Transverse colon (tissue), 4 donors: ENCODE data around the gene DCTD. TPM values are rescaled to one million over a fixed set of nuclear protein-coding genes. Genes with fewer than 3 reads are reported as not detected.

ENCODE experiments used
- DNase-seq: peaks from one replicate; pipeline ENCODE4 v3.0.0-alpha.2; 2019
- H3K27ac ChIP-seq, 4 donors: fragments of 200-600 bp; sonication (generic); 2 replicates each; pipeline ENCODE4 v1.5.1; 2016 to 2018; ENCODE audit warnings: inconsistent platforms in 4 of 4
- H3K27me3 ChIP-seq: fragments of 200-600 bp; sonication (generic); 2 replicates; pipeline ENCODE4 v1.5.1; 2017; ENCODE audit warnings: inconsistent platforms
- H3K36me3 ChIP-seq, 4 donors: fragments of 200-600 bp; sonication (generic); 2 replicates each; pipeline ENCODE4 v1.5.1; 2017 to 2019; ENCODE audit warnings: inconsistent platforms in 4 of 4
- H3K4me1 ChIP-seq, 4 donors: fragments of 200-600 bp; sonication (generic); 2 replicates each; pipeline ENCODE4 v1.5.1; 2017 to 2020; ENCODE audit warnings: inconsistent platforms in 4 of 4
- H3K4me3 ChIP-seq, 4 donors: fragments of 200-600 bp; sonication (generic); 1 replicate in 1 of 4; 2 replicates in 3 of 4; pipeline versions ENCODE4 v1.5.1 to v1.6.1; 2017 to 2019; ENCODE audit warnings: inconsistent platforms in 4 of 4
- H3K9me3 ChIP-seq, 2 donors: fragments of 200-600 bp; sonication (generic); 2 replicates each; pipeline ENCODE4 v1.5.1; 2017 to 2019; ENCODE audit warnings: inconsistent platforms in 2 of 2
- EP300 ChIP-seq: sonication (generic); formaldehyde crosslinking; IDR thresholded peaks from one replicate; pipeline ENCODE4 v1.6.1; 2017; ENCODE audit warnings: antibody characterized with exemption, low read depth
- POLR2A ChIP-seq: fragments of 450-650 bp; IDR thresholded peaks from one replicate; pipeline ENCODE4 v1.6.1; 2016; ENCODE audit warnings: antibody characterized with exemption, mild to moderate bottlenecking, moderate library complexity
- POLR2AphosphoS5 ChIP-seq, 3 donors: sonication (generic); formaldehyde crosslinking; IDR thresholded peaks; one replicate each; pipeline ENCODE4 v1.6.1; 2016; ENCODE audit warnings: antibody characterized with exemption in 3 of 3
- WGBS, 2 donors: methylation state at CpG; one replicate each; pipeline ENCODE4 v1.1.5; 2018; ENCODE audit warnings: low coverage in 1 of 2; 5-methylcytosine and 5-hydroxymethylcytosine counted together
- in situ Hi-C, 4 donors: fragments of 200-750 bp; cut with MboI; loops; one replicate each; pipeline versions ENCODE4 v1.15.0 to v1.15.1; 2017; ENCODE audit warnings: low sequenced_read_pairs in 3 of 4, low pct_ligation_motif_present in 1 of 4, low pct_unique_long_range_greater_than_20kb in 1 of 4
- intact Hi-C: fragments of 100-400 bp; cut with DNase I; formaldehyde crosslinking; loops from one replicate; pipeline ENCODE4 v1.15.1; 2023; ENCODE audit warnings: low total_unique reads
- total RNA-seq, 4 donors: library from RNA; depleted of rRNA; stranded (reverse); fragments of >200 nt; gene quantifications; one replicate each; pipeline ENCODE4 v1.1.0, GENCODE V29; 2016
- TF ChIP-seq, protein P1 (sequence below), 5 experiments: fragments of 200-600 bp in 3 of 5; fragments of 450-650 bp in 2 of 5; sonication (generic) in 3 of 5; IDR thresholded peaks; 1 replicate in 2 of 5; 2 replicates in 3 of 5; pipeline ENCODE4 v1.5.1; 2016 to 2017; ENCODE audit warnings: antibody characterized with exemption in 5 of 5, inconsistent platforms in 3 of 5, mild to moderate bottlenecking in 2 of 5, moderate library complexity in 1 of 5

Gene DCTD
- total RNA-seq, 4 donors from 2014 or later = 3.4 to 35.9 (median 24.9) TPM

DNA sequence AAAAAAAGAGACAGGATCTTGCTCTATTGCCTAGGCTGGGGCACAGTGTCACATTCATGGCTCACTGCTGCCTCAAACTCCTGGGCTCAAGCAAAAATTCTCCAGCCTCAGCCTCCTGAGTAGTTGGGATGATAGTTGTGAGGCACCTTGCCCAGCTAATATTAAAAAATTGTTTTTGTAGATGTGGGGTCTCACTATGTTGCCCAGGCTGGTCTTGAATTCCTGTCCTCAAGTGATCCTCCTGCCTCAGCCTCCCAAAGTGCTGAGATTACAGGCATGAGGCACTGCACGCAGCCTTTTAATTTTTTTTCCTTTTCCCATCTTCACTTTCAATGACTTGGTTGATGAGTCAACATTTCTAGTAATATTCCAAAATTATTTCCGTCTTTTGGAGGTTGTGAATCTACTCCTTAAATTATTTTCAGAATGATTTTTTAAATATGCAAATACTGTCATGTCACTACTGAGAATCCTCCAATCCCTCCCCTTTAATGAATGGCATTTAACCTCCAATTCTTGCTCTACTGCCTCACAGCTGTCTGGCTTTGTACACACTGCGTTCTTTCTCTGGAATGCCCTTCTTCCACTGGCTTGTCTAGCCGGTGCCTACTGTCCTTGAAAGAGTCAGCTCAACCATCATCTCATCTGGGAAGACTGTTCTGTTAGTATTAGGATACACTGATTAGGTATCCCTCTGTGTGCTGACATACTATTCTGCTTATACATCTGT, 27.5 kb upstream of the DCTD start:
- WGBS, 2 donors = 70 to 89% methylated on average over 4 of the region's 4 CpGs
- Histone ChIP-seq H3K4me3 (no peak overlapping the region), H3K27me3 (no peaks in the 10 kb centered on the region), H3K36me3 (no peaks in the 10 kb centered on the region), H3K4me1 (no peaks in the 10 kb centered on the region), H3K27ac (no peak overlapping the region), H3K9me3 (no peaks in the 10 kb centered on the region)
- in situ Hi-C loops (loop anchor here in 3 of 4 donors (10.0 to 25.0 kb wide), 3 partner anchors 310 to 468 kb away; no protein-coding TSS in a partner anchor), intact Hi-C loops (loop anchor here (10.0 kb wide), 1 partner anchor 130 kb away; no protein-coding TSS in a partner anchor)
- TF ChIP-seq, protein P1, sequence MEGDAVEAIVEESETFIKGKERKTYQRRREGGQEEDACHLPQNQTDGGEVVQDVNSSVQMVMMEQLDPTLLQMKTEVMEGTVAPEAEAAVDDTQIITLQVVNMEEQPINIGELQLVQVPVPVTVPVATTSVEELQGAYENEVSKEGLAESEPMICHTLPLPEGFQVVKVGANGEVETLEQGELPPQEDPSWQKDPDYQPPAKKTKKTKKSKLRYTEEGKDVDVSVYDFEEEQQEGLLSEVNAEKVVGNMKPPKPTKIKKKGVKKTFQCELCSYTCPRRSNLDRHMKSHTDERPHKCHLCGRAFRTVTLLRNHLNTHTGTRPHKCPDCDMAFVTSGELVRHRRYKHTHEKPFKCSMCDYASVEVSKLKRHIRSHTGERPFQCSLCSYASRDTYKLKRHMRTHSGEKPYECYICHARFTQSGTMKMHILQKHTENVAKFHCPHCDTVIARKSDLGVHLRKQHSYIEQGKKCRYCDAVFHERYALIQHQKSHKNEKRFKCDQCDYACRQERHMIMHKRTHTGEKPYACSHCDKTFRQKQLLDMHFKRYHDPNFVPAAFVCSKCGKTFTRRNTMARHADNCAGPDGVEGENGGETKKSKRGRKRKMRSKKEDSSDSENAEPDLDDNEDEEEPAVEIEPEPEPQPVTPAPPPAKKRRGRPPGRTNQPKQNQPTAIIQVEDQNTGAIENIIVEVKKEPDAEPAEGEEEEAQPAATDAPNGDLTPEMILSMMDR (IDR thresholded peaks at IDR 0.05) = no peak
- TF ChIP-seq POLR2AphosphoS5 (IDR thresholded peaks at IDR 0.05) (no peak), EP300 (no peak), POLR2A (no peak)
- DNase-seq = no peak

DNA sequence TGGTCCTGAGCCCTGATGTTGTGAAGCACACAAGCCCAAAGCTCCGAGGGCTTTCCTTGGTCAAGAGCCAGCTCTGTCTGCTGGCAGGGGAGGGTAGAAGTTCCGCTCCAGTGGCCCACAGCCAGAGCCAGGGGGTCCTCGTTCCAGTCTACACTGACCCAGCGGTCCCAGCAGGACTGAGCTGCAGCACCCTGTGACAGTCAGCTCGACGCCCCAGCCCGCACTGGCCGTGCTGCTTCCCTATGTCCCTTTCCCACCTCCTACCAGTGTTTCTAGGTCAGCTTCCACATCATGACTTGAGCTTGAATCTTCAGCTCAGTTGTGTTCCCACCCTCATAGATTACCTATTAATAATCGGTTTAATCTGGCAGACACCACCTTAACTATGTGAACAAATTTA, 22.5 kb upstream of the DCTD start:
- DNase-seq = no peak
- H3K27me3 ChIP-seq = peaks cover 5% of the 10 kb centered on the region
- in situ Hi-C loops = loop anchor here (10.0 to 25.0 kb wide), 4 partner anchors 135 to 473 kb away; no protein-coding TSS in a partner anchor

DNA sequence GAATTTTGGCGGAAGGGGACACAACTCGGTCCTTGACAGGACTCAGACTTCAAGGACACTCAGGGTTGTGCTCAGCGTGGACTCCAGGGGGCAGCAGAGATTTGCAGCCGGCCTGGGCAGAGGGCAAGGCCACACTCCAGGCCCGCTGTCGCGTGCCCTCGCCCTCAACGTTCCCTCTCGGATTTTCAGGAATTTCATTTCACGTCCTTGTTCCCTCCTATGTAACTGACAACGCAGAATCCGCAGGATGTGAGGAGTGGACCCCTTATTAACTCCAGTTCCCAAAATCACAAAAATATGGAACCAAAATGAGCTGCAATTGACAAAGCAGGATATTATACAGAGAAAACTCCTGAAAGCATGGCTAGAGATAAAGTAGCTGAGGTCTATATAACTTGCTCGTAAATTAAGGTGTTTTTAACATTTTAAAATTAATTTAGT, 21.0 kb upstream of the DCTD start:
- intact Hi-C loops = loop anchor here (2.0 to 10.0 kb wide), 2 partner anchors 327 to 467 kb away; no protein-coding TSS in a partner anchor
- WGBS, 2 donors = 9 to 38% methylated on average over 1 to 14 of the region's 14 CpGs
- TF ChIP-seq, protein P1 (IDR thresholded peaks at IDR 0.05) = peak; percentile 81 to 93 (median 86)
- TF ChIP-seq POLR2A (no peak), EP300 (no peak), POLR2AphosphoS5 (IDR thresholded peaks at IDR 0.05) (no peak)

More for the DNA sequence above, 22.5 kb upstream of the DCTD start:
- 89% methylated on average over 9 of the region's 9 CpGs; no CpG with 5 or more reads in 1 of the 2 donors for WGBS, 2 donors
- Histone ChIP-seq H3K4me1 (peaks cover 0 to 3% (median 0%) of the 10 kb centered on the region in 4 donors), H3K4me3 (no peak overlapping the region), H3K9me3 (no peaks in the 10 kb centered on the region), H3K36me3 (no peaks in the 10 kb centered on the region), H3K27ac (no peak overlapping the region)
- TF ChIP-seq EP300 = no peak
- TF ChIP-seq, protein P1 (IDR thresholded peaks at IDR 0.05) = no peak
- intact Hi-C loops = loop anchor here (2.0 to 10.0 kb wide), 3 partner anchors 135 to 465 kb away; no protein-coding TSS in a partner anchor

More for the DNA sequence above, 21.0 kb upstream of the DCTD start:
- Histone ChIP-seq H3K27me3 (peaks cover 5% of the 10 kb centered on the region), H3K4me3 (no peak overlapping the region), H3K27ac (no peak overlapping the region), H3K4me1 (peaks cover 0 to 3% (median 0%) of the 10 kb centered on the region in 4 donors), H3K9me3 (no peaks in the 10 kb centered on the region), H3K36me3 (no peaks in the 10 kb centered on the region)
- DNase-seq = peak; percentile 78
- in situ Hi-C loops = loop anchor here in 2 of 4 donors (10.0 to 25.0 kb wide), 4 partner anchors 137 to 474 kb away; no protein-coding TSS in a partner anchor
